HEK293T (cell line): ENCODE data around the gene ANO3.

Experiments
- BHLHE40 ChIP-seq: fragments of 450-650 bp; IDR thresholded peaks from 2 replicates; pipeline ENCODE4 v1.6.1; 2016; ENCODE audit warnings: mild to moderate bottlenecking, moderate library complexity, borderline replicate concordance
- ELF4 ChIP-seq: fragments of 450-650 bp; IDR thresholded peaks from 2 replicates; pipeline ENCODE4 v1.6.1; 2017; ENCODE audit warnings: antibody characterized with exemption
- FOXA1 ChIP-seq: fragments of 450-650 bp; IDR thresholded peaks from 2 replicates; pipeline ENCODE4 v1.6.1; 2016; ENCODE audit warnings: mild to moderate bottlenecking
- FOXK2 ChIP-seq: fragments of 450-650 bp; IDR thresholded peaks from 2 replicates; pipeline ENCODE4 v1.6.1; 2016; ENCODE audit warnings: mild to moderate bottlenecking
- FOXM1 ChIP-seq: fragments of 450-650 bp; IDR thresholded peaks from 2 replicates; pipeline ENCODE4 v1.6.1; 2017; ENCODE audit warnings: mild to moderate bottlenecking, borderline replicate concordance
- L3MBTL2 ChIP-seq: fragments of 450-650 bp; conservative IDR thresholded peaks from 2 replicates; pipeline ENCODE4 v1.6.1; 2016; ENCODE audit warnings: mild to moderate bottlenecking
- TF ChIP-seq, protein P1 (sequence below): fragments of 450-650 bp; IDR thresholded peaks from 2 replicates; pipeline ENCODE4 v1.6.1; 2016

DNA sequence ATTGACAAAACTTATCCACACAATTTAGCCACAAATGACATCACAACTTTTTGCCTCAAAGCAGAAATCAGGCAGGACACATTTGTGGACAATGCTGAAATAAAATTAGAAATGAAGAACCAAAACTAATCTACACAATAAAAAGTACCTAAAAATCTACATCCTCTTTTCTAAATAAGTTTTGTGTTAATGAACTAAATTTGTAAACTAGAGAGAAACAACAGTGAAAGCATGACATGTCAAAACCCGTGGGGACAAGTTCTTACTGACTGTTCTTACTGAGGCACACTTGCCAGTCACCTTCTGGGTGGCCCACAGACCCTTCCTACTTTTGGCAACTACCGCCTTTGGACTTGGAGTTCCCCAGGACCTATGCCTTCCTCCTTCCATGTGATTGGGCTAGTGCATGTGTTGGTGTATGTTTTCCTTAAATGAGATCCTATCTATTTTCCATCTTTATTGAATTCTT is 300.8 kb downstream of the ANO3 start:
- TF ChIP-seq BHLHE40 (no peak), ELF4 (no peak), FOXM1 (no peak), FOXA1 (no peak), L3MBTL2 (no peak), FOXK2 (no peak)
- TF ChIP-seq, protein P1, sequence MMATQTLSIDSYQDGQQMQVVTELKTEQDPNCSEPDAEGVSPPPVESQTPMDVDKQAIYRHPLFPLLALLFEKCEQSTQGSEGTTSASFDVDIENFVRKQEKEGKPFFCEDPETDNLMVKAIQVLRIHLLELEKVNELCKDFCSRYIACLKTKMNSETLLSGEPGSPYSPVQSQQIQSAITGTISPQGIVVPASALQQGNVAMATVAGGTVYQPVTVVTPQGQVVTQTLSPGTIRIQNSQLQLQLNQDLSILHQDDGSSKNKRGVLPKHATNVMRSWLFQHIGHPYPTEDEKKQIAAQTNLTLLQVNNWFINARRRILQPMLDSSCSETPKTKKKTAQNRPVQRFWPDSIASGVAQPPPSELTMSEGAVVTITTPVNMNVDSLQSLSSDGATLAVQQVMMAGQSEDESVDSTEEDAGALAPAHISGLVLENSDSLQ, result no peak
